ENCODE results near the gene GNS.

- TF ChIP-seq CTCF (conservative IDR thresholded peaks at IDR 0.05) (no peak), EZH2 (IDR thresholded peaks at IDR 0.05; ENCODE audit: low read depth) (no peak)
Measured at GRCh38 chr12:64709429-64709828, 49.8 kb downstream of the GNS start.

All from PC-9 (cell line).